Stimulated activated CD8-positive, alpha-beta memory T cell treated with anti-CD3 and anti-CD28 coated beads, Interleukin-12 subunit alpha, Interleukin-12 subunit beta, amount 100 ng/mL, for 24 hours (primary cell): Measurements from ENCODE around the gene IQSEC1.
"Not testable (repeated sequence)": the region's sequence is repeated elsewhere in the genome, so short reads cannot be mapped to it uniquely, and the experiment has no call there.

ENCODE experiments used
- DNase-seq: peaks from one replicate; pipeline ENCODE4 v3.0.0-alpha.2; 2020; ENCODE audit errors: extremely low read depth

Gene IQSEC1

DNA sequence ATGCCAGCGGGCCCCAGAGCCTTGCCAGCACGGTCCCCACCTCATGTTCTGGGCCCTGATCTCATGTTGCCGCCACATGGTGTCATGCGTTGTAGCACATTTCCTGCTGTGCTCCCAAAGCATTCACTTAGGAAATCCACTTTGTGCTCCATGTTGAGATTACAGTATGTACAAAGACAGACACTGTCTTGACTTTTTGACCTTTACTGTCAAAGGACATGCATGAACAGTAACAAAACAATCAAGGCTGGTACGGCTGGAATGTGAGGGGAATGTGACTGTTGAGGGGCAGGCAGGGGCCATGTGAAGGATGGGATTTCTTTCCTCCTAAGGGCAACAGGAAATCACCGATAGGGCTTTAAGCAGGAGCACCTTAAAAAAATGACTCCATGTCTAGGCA is 178.6 kb downstream of the IQSEC1 start:
- no peak for DNase-seq

DNA sequence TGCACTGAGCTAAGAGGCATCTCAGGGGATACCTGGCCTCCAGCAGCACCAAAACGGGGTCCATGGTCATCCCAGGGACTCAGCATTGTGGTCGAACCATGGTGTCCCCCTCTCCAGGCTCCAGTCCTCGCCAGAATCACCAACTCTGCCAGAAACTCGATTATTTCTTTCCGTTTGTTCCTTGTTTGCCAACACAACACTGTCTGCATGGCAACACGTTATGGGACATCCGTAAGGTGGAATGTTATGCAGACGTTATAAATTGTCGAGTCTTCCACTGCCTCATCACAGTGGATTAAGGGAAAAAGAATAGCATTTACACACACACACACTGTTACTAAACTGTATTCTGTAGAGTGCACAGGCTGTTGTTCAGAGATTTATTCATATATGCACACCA is 179.4 kb downstream of the IQSEC1 start:
- no peak for DNase-seq

- no peak for DNase-seq
These were observed 180.0 kb downstream of the IQSEC1 start for GRCh38 chr3:12893247-12893646.

GRCh38 chr3:12892840-12893189 is 180.4 kb downstream of the IQSEC1 start:
- no peak for DNase-seq

DNA sequence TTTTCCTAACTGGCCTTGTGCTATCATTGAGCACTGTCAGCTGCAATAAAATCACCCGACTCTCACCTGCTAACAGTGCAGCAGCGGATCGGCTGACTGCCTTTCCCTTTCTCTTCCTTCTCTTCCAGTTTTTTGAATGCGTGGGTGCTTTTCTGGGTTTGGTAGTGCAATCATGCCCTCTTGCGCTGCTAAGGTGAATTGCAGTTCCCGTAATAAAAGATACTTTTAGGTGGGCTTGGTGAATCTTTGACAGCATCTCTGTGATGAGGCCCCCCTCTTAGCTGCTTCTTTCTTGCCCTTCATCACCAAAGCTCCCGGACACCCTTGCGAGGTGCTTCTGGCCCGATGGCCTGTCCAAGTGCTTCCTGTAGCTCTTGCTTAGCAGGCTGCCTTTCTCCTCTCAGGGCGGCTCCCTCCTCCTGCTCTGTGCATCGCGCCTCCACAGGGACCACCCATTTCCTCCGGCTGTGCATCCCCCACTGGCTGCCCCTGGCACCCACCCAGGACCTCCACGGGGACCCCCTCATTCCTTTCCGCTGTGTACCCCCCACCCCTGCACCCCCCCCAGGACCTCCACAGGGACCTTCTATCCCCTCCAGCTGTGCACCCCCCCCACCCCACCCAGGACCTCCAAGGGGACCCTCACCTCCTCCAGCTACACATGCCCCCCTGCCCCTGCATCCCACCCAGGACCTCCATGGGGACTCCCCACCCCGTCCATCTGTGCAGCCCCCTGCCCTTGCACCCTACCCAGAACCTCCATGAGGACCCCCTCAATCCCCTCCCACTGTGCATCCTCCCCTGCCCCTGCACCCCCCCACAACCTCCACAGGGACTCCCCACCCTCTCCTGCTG is 181.0 kb downstream of the IQSEC1 start:
- DNase-seq = no peak

DNA sequence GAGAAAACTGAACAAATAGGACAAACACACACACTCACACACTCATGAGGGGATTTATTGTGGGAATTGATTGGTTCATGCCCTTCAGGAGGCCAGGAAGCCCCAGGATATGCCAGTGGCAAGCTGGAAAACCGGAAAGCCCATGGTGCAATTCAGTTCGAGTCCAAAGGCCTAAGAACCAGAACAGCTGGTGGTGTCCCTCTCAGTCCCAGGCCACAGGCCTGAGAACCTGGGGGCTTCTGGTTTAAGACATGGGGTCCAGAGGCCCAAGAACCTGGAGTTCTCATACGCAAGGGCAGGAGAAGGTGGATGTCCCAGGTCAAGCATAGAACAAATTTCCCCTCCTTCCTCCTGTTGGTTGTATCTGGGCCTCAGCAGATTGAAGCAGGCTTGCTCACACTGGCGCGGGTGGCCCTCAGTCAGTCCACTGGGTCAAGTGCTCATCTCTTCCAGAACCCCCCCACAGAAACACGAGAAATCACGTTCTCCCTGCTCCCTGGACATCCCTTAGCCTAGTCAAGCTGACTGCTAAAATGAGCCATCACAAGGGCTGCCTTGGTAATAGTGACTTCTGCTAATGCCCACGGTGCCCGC is 181.7 kb downstream of the IQSEC1 start:
- no peak for DNase-seq

DNA sequence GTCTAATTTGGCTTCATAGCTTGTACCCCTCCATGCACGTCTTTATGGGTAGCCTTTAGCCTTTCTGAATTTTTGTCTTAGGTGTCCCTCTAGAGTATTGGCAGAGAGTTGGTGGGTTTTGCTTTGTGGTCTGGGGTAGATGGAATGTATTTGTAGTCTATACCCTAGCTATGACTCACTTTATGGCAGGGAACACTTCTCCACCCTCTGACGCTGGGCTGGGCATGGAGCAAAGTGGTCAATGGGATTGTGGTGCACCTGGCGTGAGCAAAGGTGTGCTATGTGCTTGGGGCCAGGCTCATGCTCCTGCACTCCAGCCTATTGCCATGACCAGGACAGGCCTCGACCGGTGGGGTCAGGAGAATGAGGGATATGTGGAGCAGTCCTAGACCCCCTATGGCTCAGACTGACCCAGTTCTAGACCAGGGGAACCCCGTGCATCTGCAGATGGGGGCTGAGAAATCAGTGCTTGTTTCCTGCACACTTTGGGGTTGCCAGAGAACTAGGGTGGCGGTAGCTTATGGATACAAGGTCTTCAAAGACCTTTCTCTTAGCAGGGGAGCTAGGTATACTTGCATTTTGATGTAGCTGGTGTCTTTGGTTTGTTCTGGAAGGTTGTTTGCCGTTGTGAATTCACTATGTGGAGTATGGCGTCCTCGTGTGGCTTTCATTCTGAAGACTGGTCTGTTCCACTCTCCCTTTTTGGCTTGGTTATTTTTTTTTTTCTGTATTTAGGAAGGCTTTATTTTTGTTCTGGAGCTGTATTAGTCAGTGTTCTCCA is 182.4 kb downstream of the IQSEC1 start:
- no peak for DNase-seq

DNA sequence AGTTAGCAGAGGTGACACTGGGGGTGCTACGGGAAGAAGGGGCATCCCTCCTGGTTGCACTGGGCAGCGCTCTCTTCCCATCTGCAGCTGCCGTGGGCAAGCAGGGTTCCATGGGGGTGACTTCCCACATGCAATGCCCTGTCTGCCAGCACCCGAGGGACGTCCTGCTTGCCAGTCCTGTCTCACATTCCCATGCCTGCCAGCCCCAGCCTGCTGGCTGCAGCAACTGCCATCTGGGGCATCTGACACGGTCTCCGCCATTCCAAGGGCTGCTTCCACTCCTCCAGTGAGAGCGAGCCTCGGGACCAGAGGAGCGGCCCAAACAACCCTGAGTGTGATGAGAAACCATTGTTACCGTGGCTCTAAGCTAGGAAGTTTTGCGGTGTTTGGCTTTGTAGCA is 186.5 kb downstream of the IQSEC1 start:
- no peak for DNase-seq

GRCh38 chr3:12886106-12886679 is 187.0 kb downstream of the IQSEC1 start:
- DNase-seq = no peak

DNA sequence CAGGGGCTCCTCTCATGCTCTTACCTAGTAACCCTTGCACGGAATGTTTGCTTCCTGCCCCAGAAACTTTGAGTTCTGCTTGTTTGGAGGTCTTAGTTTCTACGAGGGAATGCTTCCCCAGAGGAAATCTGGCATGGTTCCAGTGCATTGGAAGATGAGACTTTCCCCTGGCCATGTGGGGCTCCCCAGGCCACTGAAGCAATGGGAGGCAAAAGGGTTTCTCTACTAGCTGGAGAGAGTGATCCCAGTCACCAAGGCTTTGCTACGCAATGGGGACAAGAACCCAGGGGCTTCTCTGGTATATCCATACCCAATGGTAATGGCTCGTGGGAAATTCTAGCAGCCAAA is 187.7 kb downstream of the IQSEC1 start:
- DNase-seq = no peak

- DNase-seq = no peak
These were observed 188.2 kb downstream of the IQSEC1 start for GRCh38 chr3:12884790-12885582.

DNA sequence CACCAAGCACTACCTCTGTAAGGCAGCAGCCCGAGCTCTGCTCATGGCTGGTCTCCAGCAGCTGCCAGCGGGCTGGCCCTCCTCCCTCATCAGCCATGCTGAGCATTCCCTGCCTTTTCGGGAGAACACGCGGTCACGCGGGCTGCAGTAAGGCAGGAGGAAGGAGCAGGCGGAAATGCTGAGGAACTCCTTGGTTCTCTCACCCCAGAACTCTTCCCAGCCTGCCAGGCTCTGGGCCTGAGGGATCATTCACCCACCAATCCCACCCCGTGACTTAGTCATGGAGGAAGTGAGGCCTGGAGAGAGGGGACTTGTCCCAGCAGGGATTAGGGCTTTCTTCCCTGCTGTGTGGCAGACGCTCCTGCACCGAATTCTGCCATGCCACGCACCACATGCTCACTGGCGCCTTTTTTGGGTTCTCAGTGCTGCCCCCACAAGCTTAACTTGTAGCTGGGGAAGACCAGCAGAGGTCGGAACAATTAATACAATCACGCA is 189.0 kb downstream of the IQSEC1 start:
- no peak for DNase-seq

- DNase-seq = no peak
These were observed 190.6 kb downstream of the IQSEC1 start for GRCh38 chr3:12882336-12883310.

DNA sequence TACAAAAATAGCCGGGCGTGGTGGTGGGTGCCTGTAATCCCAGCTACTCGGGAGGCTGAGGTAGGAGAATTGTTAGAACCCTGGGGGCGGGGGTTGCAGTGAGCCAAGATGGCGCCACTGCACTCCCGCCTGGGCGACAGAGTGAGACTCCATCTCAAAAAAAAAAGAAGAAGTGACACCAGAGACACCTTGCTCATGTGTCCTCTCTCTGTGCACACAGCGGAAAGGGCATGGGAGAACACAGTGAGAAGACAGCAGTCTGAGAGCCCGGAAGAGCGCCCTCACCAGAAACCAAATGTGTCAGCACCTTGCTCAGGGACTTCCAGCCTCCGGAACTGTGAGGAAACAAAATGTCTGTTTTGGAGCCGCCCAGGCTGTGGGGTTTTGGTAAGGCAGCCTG is 191.4 kb downstream of the IQSEC1 start:
- not testable (repeated sequence) for DNase-seq

DNA sequence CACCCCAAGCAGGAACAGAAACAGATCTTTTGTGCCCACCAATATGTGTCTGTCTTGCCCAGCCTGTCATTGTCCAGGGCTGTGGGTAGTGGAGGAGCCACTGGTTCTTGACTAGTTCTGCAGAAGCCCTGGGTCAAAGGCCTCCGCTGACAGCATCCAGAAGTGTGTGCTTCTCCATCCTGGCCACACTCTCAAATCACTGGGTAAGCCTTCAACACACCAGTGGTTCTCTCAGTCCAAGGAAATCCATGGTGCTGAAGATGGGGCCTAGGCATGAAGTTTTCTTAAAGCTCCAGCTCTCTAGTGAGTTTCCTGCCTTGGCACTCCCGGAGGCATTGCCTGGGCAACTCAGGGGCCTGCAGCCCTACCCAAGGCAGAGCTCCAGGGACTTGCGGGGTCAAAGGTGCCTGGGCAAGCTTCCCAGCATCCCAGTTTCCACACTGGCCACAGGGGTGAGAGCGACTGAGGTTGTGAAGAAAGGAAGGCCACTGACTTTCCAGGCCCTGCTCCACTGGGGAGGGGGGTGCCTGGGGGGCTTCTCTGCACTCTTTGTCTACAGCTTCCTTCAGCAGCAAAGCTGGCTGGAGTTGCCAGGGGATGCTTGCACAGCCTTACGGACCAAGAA is 193.9 kb downstream of the IQSEC1 start:
- no peak for DNase-seq

- not testable (repeated sequence) for DNase-seq
These were observed 194.5 kb downstream of the IQSEC1 start for GRCh38 chr3:12878758-12879157.

DNA sequence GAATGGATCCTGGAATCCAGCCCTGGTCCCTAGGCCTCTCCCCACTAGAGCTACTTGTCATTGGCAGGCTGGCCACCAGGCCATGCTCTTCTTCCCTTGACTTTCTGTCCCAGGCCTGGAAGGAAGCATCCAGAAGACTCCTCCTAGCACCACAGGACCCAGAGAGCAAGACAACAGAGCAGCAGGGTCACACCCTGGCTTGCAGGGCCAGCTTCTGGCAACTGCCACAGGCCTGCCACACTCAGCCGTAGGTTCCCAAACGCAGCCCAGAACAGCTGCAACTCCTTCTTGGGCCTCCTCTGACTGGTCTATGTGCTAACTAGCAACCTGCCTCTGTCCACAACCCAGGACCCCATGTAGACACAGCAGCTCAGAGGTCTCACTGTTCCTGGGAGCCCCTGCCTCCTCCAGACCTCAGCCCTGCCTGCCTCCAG is 195.1 kb downstream of the IQSEC1 start:
- DNase-seq = no peak

GRCh38 chr3:12877040-12877439 is 196.2 kb downstream of the IQSEC1 start:
- DNase-seq = no peak
